HG03442 (cell line): ENCODE results near the gene KAZN.

Source experiments
- ATAC-seq: cut with Tn5 transposase; IDR thresholded peaks from one replicate; pipeline ENCODE4 v1.9.1; 2021; ENCODE audit warnings: mild to moderate bottlenecking, moderate library complexity; ENCODE audit not compliant: unreplicated experiment

The KAZN gene

GRCh38 chr1:14924455-14925331, 326.2 kb downstream of the KAZN start:
- no peak for ATAC-seq

- no peak for ATAC-seq
These were observed 327.1 kb downstream of the KAZN start for GRCh38 chr1:14925336-14926136.

- ATAC-seq = no peak
These were observed 327.7 kb downstream of the KAZN start for GRCh38 chr1:14926229-14926628.

GRCh38 chr1:14926818-14927575, 328.5 kb downstream of the KAZN start:
- ATAC-seq = no peak

- no peak for ATAC-seq
These were observed 329.9 kb downstream of the KAZN start for GRCh38 chr1:14928412-14928811.

GRCh38 chr1:14928886-14929546, 330.5 kb downstream of the KAZN start:
- no peak for ATAC-seq

- no peak for ATAC-seq
These were observed 331.2 kb downstream of the KAZN start for GRCh38 chr1:14929547-14930246.

- no peak for ATAC-seq
These were observed 331.9 kb downstream of the KAZN start for GRCh38 chr1:14930247-14930965.

GRCh38 chr1:14932034-14932638, 333.7 kb downstream of the KAZN start:
- no peak for ATAC-seq

- ATAC-seq = no peak
These were observed 336.4 kb downstream of the KAZN start for GRCh38 chr1:14934867-14935266.

GRCh38 chr1:14936815-14937214, 338.3 kb downstream of the KAZN start:
- no peak for ATAC-seq

GRCh38 chr1:14937288-14937949, 338.9 kb downstream of the KAZN start:
- no peak for ATAC-seq

- ATAC-seq = no peak
These were observed 341.2 kb downstream of the KAZN start for GRCh38 chr1:14939527-14940284.

GRCh38 chr1:14940285-14940870, 341.9 kb downstream of the KAZN start:
- no peak for ATAC-seq

GRCh38 chr1:14941864-14942263, 343.4 kb downstream of the KAZN start:
- no peak for ATAC-seq

- ATAC-seq = no peak
These were observed 346.0 kb downstream of the KAZN start for GRCh38 chr1:14944471-14944985.
